SK-N-SH treated with all-trans-retinoic acid at 6 μM for 48 hours (cell line): Measurements from ENCODE around the gene CPA2.
"Not testable (repeated sequence)": the region's sequence is repeated elsewhere in the genome, so short reads cannot be mapped to it uniquely, and the experiment has no call there.

Source experiments
- ATAC-seq: fragments of 200-7000 bp; cut with Tn5 transposase; 3 replicates; pipeline ENCODE4 v1.9.1; 2020; ENCODE audit warnings: mild to moderate bottlenecking, moderate library complexity
- BACH2 ChIP-seq: fragments of 250-450 bp; sonication (Bioruptor Pico); IDR thresholded peaks from 2 replicates; pipeline ENCODE4 v1.9.0; 2021; ENCODE audit warnings: mild to moderate bottlenecking, borderline replicate concordance
- ESRRG ChIP-seq: fragments of 250-450 bp; sonication (Bioruptor Pico); IDR thresholded peaks from 2 replicates; pipeline ENCODE4 v1.6.1; 2021; ENCODE audit warnings: mild to moderate bottlenecking
- GLIS3 ChIP-seq: fragments of 250-450 bp; sonication (Bioruptor Pico); IDR thresholded peaks from 2 replicates; pipeline ENCODE4 v1.5.0; 2020; ENCODE audit warnings: mild to moderate bottlenecking, moderate library complexity
- ISL1 ChIP-seq: fragments of 250-450 bp; sonication (Bioruptor Pico); IDR thresholded peaks from 2 replicates; pipeline ENCODE4 v2.1.2; 2022; ENCODE audit warnings: mild to moderate bottlenecking, moderate library complexity
- PPARA ChIP-seq: fragments of 250-450 bp; sonication (Bioruptor Pico); IDR thresholded peaks from 2 replicates; pipeline ENCODE4 v1.5.0; 2020; ENCODE audit warnings: mild to moderate bottlenecking, borderline replicate concordance
- RARB ChIP-seq: fragments of 250-450 bp; sonication (Bioruptor Pico); IDR thresholded peaks from 2 replicates; pipeline ENCODE4 v1.8.0; 2021; ENCODE audit warnings: mild to moderate bottlenecking, moderate library complexity
- TCF4 ChIP-seq: fragments of 250-450 bp; sonication (Bioruptor Pico); IDR thresholded peaks from 2 replicates; pipeline ENCODE4 v1.8.0; 2021; ENCODE audit warnings: mild to moderate bottlenecking, moderate library complexity, borderline replicate concordance
- TOX ChIP-seq: fragments of 250-450 bp; sonication (Bioruptor Pico); IDR thresholded peaks from 2 replicates; pipeline ENCODE4 v1.8.0; 2021; ENCODE audit warnings: mild to moderate bottlenecking, moderate library complexity, borderline replicate concordance
- ZC3H10 ChIP-seq: fragments of 250-450 bp; sonication (Bioruptor Pico); IDR thresholded peaks from 2 replicates; pipeline ENCODE4 v1.5.1; 2021; ENCODE audit warnings: mild to moderate bottlenecking, moderate library complexity
- ZFP3 ChIP-seq: fragments of 250-450 bp; sonication (Bioruptor Pico); IDR thresholded peaks from 2 replicates; pipeline ENCODE4 v1.5.0; 2020; ENCODE audit warnings: mild to moderate bottlenecking, moderate library complexity
- ZFP30 ChIP-seq: fragments of 450-650 bp; formaldehyde crosslinking; IDR thresholded peaks from 2 replicates; pipeline ENCODE4 v1.5.0; 2022; ENCODE audit warnings: mild to moderate bottlenecking, moderate library complexity
- ZNF8 ChIP-seq: fragments of 450-650 bp; formaldehyde crosslinking; IDR thresholded peaks from 2 replicates; pipeline ENCODE4 v1.5.0; 2020; ENCODE audit warnings: mild to moderate bottlenecking, moderate library complexity
- TF ChIP-seq, protein P1 (sequence below): fragments of 250-450 bp; sonication (Bioruptor Pico); IDR thresholded peaks from 2 replicates; pipeline ENCODE4 v1.5.1; 2021; ENCODE audit warnings: mild to moderate bottlenecking, moderate library complexity
- TF ChIP-seq, protein P2 (sequence below): fragments of 250-450 bp; sonication (Bioruptor Pico); IDR thresholded peaks from 2 replicates; pipeline ENCODE4 v1.5.0; 2020; ENCODE audit warnings: mild to moderate bottlenecking, moderate library complexity
- TF ChIP-seq, protein P3 (sequence below): fragments of 250-450 bp; sonication (Bioruptor Pico); IDR thresholded peaks from 2 replicates; pipeline ENCODE4 v1.8.0; 2021; ENCODE audit warnings: low read depth, mild to moderate bottlenecking, moderate library complexity, borderline replicate concordance
- TF ChIP-seq, protein P4 (sequence below): fragments of 250-450 bp; sonication (Bioruptor Pico); IDR thresholded peaks from 2 replicates; pipeline ENCODE4 v1.5.1; 2020; ENCODE audit warnings: low read depth, mild to moderate bottlenecking, moderate library complexity
- TF ChIP-seq, protein P5 (sequence below): fragments of 250-450 bp; sonication (Bioruptor Pico); IDR thresholded peaks from 2 replicates; pipeline ENCODE4 v1.8.0; 2020; ENCODE audit warnings: mild to moderate bottlenecking, moderate library complexity, borderline replicate concordance

CPA2 gene

DNA sequence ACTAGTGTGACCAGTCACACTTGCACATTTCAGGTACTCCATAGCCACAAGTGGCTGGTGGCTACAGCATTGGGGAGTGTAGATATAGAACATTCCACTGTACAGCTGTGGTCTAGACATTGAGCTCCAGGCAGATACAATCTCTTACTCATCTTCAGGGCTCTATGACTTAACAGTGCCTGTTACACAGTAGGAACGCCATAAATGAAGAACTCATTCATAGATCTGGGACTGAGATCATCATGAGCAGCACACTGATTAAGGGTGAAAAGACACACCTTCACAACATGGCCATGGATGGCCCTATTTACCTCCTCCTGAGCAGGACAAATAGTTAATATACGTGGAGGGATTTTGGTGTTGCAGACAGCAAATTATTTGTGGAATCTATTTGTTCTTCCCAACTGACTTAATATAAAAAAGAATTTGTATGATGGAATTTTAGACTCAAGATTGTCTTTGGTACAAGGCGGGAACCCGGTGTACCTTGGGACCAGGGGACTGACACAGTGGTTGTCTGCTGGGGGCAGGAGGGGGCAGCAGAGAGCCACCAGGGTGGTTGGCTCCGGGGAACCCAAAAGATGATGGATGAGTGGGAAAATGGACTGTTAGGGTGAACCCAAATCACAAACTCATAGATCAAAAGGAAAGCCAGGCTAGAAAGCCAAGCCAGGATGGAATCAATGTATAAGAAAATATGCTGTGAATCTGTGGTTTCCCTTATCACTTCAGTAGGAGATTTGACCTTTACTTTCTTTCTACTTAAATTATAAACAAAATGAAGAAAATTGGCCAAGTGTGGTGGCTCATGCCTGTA is 24.3 kb upstream of the CPA2 start:
- no peak for TF ChIP-seq ZC3H10 (CRISPR knock-in tag)
- TF ChIP-seq, protein P1, sequence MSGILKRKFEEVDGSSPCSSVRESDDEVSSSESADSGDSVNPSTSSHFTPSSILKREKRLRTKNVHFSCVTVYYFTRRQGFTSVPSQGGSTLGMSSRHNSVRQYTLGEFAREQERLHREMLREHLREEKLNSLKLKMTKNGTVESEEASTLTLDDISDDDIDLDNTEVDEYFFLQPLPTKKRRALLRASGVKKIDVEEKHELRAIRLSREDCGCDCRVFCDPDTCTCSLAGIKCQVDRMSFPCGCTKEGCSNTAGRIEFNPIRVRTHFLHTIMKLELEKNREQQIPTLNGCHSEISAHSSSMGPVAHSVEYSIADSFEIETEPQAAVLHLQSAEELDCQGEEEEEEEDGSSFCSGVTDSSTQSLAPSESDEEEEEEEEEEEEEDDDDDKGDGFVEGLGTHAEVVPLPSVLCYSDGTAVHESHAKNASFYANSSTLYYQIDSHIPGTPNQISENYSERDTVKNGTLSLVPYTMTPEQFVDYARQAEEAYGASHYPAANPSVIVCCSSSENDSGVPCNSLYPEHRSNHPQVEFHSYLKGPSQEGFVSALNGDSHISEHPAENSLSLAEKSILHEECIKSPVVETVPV (CRISPR knock-in tag): no peak
- TF ChIP-seq ZFP3 (CRISPR knock-in tag): no peak
- no peak for TF ChIP-seq TOX (CRISPR knock-in tag)
- no peak for TF ChIP-seq ZNF8 (CRISPR knock-in tag)
- TF ChIP-seq, protein P2, sequence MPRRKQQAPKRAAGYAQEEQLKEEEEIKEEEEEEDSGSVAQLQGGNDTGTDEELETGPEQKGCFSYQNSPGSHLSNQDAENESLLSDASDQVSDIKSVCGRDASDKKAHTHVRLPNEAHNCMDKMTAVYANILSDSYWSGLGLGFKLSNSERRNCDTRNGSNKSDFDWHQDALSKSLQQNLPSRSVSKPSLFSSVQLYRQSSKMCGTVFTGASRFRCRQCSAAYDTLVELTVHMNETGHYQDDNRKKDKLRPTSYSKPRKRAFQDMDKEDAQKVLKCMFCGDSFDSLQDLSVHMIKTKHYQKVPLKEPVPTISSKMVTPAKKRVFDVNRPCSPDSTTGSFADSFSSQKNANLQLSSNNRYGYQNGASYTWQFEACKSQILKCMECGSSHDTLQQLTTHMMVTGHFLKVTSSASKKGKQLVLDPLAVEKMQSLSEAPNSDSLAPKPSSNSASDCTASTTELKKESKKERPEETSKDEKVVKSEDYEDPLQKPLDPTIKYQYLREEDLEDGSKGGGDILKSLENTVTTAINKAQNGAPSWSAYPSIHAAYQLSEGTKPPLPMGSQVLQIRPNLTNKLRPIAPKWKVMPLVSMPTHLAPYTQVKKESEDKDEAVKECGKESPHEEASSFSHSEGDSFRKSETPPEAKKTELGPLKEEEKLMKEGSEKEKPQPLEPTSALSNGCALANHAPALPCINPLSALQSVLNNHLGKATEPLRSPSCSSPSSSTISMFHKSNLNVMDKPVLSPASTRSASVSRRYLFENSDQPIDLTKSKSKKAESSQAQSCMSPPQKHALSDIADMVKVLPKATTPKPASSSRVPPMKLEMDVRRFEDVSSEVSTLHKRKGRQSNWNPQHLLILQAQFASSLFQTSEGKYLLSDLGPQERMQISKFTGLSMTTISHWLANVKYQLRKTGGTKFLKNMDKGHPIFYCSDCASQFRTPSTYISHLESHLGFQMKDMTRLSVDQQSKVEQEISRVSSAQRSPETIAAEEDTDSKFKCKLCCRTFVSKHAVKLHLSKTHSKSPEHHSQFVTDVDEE: no peak
- TF ChIP-seq BACH2 (CRISPR knock-in tag): no peak
- TF ChIP-seq, protein P3, sequence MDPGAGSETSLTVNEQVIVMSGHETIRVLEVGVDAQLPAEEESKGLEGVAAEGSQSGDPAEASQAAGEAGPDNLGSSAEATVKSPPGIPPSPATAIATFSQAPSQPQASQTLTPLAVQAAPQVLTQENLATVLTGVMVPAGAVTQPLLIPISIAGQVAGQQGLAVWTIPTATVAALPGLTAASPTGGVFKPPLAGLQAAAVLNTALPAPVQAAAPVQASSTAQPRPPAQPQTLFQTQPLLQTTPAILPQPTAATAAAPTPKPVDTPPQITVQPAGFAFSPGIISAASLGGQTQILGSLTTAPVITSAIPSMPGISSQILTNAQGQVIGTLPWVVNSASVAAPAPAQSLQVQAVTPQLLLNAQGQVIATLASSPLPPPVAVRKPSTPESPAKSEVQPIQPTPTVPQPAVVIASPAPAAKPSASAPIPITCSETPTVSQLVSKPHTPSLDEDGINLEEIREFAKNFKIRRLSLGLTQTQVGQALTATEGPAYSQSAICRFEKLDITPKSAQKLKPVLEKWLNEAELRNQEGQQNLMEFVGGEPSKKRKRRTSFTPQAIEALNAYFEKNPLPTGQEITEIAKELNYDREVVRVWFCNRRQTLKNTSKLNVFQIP (CRISPR knock-in tag): no peak
- TF ChIP-seq, protein P4, sequence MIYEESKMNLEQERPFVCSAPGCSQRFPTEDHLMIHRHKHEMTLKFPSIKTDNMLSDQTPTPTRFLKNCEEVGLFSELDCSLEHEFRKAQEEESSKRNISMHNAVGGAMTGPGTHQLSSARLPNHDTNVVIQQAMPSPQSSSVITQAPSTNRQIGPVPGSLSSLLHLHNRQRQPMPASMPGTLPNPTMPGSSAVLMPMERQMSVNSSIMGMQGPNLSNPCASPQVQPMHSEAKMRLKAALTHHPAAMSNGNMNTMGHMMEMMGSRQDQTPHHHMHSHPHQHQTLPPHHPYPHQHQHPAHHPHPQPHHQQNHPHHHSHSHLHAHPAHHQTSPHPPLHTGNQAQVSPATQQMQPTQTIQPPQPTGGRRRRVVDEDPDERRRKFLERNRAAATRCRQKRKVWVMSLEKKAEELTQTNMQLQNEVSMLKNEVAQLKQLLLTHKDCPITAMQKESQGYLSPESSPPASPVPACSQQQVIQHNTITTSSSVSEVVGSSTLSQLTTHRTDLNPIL (CRISPR knock-in tag): no peak
- TF ChIP-seq RARB: no peak
- TF ChIP-seq TCF4 (CRISPR knock-in tag): no peak
- no peak for TF ChIP-seq PPARA (CRISPR knock-in tag)
- no peak for TF ChIP-seq ZFP30 (CRISPR knock-in tag)
- no peak for TF ChIP-seq ESRRG (CRISPR knock-in tag)
- TF ChIP-seq, protein P5, sequence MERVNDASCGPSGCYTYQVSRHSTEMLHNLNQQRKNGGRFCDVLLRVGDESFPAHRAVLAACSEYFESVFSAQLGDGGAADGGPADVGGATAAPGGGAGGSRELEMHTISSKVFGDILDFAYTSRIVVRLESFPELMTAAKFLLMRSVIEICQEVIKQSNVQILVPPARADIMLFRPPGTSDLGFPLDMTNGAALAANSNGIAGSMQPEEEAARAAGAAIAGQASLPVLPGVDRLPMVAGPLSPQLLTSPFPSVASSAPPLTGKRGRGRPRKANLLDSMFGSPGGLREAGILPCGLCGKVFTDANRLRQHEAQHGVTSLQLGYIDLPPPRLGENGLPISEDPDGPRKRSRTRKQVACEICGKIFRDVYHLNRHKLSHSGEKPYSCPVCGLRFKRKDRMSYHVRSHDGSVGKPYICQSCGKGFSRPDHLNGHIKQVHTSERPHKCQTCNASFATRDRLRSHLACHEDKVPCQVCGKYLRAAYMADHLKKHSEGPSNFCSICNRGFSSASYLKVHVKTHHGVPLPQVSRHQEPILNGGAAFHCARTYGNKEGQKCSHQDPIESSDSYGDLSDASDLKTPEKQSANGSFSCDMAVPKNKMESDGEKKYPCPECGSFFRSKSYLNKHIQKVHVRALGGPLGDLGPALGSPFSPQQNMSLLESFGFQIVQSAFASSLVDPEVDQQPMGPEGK: no peak
- no peak for TF ChIP-seq GLIS3 (CRISPR knock-in tag)
- no peak for TF ChIP-seq ISL1 (CRISPR knock-in tag)
- TF ChIP-seq, all 23 proteins: peak for 0
- peak; percentile 98 for ATAC-seq

DNA sequence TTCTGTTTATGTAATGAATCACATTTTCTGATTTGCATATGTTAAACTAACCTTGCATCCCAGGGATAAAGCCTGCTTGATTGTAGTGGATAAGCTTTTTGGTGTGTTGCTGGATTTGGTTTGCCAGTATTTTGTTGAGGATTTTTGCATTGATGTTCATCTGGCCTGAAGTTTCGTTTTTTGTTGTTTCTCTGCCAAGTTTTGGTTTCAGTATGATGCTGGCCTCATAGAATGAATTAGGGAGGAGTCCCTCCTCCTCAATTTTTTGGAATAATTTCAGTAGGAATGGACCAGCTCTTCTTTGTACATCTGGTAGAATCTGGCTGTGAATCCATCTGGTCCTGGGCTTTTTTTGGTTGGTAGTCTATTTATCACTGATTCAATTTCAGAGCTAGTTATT is 23.2 kb upstream of the CPA2 start:
- not testable (repeated sequence) for ATAC-seq

DNA sequence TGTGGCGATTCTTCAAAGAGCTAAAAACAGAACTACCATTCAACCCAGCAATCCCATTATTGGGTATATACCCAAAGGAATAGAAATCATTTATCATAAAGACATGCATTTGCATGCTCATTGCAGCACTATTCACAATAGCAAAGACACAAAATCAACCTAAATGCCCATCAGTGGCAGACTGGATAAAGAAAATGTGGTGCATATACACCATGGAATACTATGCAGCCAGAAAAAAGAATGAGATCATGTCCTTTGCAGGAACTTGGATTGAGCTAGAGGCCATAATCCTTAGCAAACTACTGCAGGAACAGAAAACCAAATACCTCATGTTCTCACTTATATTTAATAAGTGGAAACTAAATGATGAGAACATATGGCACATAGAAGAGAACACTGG is 20.2 kb upstream of the CPA2 start:
- ATAC-seq: not testable (repeated sequence)

DNA sequence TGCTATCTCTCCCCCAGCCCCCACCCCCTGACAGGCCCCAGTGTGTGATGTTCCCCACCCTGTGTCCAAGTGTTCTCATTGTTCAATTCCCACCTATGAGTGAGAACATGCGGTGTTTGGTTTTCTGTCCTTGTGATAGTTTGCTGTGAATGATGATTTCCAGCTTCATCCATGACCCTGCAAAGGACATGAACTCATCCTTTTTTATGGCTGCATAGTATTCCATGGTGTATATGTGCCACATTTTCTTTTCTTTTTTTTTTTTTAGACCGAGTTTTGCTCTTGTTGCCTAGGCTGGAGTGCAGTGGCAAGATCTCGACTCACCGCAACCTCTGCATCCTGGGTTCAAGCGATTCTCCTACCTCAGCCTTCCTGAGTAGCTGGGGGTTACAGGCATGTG is 17.8 kb upstream of the CPA2 start:
- ATAC-seq: not testable (repeated sequence)

DNA sequence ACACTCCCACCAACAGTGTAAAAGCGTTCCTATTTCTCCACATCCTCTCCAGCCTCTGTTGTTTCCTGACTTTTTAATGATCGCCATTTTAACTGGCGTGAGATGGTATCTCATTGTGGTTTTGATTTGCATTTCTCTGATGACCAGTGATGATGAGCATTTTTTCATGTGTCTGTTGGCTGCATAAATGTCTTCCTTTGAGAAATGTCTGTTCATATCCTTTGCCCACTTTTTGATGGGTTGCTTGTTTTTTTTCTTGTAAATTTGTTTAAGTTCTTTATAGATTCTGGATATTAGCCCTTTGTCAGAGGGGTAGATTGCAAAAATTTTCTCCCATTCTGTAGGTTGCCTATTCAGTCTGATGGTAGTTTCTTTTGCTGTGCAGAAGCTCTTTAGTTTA is 17.0 kb upstream of the CPA2 start:
- ATAC-seq: not testable (repeated sequence)
